CD4-positive, alpha-beta T cell treated with Interleukin-12 subunit alpha and Interleukin-12 subunit beta, for 1 hour (primary cell): Measurements from ENCODE around the gene RANBP17.
A peak's percentile ranks its signal among the peaks of the same experiment; 100 is the strongest.
"Not testable (repeated sequence)": the region's sequence is repeated elsewhere in the genome, so short reads cannot be mapped to it uniquely, and the experiment has no call there.

Experiments
- DNase-seq: peaks from one replicate; pipeline ENCODE4 v3.0.0-alpha.2; 2020

The RANBP17 gene

DNA sequence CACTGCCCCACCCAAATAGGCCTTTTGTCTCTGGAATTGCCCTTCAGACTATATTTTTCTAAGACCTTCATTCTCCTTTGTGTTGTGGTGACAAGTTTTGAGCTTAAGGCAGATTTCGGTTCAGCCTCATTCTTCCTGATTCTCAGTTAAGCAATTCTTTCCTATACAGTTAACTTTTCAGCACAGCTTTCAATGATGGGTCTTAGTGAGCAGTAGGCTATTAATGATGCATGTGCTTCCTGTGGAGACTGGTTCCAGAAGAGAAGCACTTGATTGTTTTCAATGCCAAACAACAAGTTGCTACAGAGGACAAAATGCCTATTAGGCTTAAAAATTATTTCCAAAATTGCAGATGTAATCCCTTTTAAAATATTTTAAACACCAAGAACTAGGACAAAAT, 399.5 kb downstream of the RANBP17 start:
- no peak for DNase-seq

DNA sequence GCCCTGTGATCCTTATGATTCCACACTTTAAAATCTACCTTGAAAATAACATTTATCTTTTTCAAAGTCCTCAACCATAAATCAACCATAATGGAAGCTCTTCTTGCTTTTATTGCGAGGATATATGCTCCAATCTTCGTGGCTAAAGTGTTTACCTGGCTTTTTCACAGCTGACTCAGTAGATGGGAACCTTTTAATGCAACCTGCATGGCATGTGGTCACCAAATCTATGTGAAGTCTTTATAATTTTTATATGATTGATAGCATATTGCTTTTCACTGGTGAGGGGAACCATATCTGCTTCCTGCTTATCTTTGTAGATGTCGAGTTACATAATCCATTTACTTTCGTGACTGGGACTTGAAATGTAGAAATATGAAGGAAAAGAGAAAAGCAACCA, 400.1 kb downstream of the RANBP17 start:
- DNase-seq = no peak

DNA sequence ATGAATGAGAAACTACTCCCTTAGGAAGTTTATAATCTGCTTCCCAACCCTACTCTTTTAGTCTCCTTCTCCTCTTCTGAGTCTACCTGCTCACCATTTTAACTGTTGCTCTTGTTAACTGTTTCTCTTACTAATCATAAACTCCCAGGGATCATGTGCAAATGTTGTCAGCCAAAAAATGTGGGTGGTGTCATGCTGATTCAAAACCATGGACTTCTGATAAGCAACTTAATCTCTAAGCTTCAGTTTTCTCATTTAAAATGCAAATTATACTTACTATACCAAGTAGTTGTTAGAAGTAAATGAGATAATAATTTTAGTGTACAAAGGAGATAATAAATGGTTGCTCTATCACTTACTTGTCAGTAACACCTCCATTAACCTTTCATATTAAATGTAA, 401.4 kb downstream of the RANBP17 start:
- DNase-seq = no peak

DNA sequence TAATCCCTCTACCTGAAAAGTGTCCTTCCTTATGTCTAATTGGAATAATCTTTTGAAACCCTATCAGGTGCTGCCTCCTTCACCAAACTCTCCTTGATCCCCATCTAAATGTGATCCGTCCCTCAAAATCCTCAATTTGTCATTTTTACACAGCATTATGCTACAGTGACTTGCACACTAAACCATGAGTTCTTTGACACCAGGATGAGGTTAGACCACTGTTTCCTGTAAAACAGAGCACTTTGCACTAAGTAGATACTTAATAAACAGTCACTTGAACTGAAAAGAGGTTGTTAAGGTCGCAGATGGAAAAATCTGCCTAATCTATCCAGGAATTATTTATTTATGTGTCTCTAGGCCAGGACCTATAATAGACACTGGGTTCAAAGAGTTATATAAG, 403.0 kb downstream of the RANBP17 start:
- DNase-seq = peak; percentile 13

DNA sequence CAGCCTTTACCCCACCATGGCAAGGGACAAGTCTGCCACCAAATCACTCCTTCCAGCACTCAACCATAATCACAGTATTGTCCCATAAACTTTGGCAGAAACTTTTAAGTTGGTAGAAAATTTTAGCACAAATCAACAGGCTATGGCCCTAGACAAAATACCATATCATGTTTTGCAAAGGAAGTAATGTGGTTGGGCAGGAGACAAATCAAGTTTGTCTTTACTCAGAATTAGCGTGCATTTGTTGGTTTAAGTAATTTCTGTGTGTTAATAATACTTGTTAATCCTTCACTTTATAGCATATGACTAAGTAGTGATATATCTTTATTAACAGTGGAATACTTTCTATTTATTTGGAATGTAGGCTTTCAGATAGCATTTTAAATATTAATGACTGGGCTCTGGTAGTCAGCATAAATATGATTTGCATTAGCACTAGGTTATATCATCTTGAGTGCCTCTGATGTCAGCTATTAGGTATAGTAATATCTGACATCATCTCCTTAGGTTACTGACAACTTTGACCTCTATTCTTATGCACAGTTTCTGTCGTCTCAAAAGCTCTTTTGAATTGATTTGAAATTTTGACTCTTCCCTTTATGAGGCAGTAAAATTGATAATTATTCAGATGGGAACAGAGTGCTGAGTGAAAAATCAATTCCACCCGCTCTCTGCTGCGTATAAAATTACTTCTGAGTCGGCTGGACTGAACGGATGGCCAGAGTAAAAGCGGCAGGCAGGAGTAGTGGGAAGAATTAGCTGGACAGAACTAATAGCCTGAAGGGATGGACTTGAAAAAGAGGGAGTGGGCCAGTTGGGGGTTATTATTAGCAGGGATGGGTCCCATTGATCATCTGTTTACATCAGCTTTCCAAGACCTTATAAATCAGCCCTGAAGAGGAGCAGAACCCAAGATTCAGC, 407.1 kb downstream of the RANBP17 start:
- no peak for DNase-seq

DNA sequence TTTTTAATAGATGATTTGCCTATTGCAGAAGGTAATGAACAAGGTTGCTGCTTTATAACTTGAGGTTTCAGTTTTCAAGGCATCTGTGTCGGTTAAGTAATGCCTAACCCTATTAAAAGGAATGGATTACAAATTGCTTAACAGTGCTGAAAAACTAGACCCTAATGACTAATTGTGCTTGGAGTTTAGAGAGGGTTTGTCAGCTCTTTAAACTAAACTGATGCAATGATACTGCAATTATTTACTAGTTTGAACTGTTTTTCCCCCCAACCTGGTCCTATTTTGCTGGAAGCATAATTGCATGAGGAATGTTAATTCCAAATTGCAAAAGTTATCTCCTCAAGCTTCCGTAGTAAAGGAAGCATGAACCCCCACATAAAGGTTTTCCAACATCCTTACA, 407.9 kb downstream of the RANBP17 start:
- no peak for DNase-seq

DNA sequence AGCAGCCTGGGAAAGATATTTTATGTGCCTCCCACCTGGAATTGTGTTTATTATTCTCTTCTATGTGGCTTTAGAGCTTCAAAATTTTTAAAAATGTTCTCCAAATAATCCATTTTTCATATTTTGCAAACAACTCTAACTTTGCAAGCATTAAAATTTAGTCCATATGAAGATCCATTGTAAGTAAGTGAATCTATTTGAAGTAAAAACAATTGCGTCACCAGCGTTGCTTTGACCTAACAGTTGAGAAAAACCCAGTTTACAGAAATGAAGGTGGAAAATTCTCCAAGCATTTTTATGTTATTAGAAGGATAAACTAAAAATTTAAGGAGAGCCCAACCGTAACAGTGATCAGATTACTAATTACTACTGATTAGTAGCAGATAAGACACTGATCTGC, 408.3 kb downstream of the RANBP17 start:
- DNase-seq = no peak

DNA sequence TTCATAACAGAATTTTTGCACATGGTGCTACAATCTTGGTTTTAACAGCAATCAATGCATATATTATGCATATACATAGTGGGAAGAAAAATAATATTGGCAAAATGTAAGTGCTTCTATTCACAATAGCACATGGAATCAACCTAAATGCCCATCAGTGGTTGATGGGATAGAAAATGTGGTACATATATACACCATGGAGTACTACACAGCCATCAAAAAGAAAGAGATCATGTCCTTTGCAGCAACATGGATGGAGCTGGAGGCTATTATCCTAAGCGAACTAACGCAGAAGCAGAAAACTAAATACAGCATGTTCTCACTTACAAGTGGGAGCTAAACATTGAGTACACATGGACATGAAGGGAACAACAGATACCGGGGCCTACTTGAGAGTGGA, 410.0 kb downstream of the RANBP17 start:
- no peak for DNase-seq

DNA sequence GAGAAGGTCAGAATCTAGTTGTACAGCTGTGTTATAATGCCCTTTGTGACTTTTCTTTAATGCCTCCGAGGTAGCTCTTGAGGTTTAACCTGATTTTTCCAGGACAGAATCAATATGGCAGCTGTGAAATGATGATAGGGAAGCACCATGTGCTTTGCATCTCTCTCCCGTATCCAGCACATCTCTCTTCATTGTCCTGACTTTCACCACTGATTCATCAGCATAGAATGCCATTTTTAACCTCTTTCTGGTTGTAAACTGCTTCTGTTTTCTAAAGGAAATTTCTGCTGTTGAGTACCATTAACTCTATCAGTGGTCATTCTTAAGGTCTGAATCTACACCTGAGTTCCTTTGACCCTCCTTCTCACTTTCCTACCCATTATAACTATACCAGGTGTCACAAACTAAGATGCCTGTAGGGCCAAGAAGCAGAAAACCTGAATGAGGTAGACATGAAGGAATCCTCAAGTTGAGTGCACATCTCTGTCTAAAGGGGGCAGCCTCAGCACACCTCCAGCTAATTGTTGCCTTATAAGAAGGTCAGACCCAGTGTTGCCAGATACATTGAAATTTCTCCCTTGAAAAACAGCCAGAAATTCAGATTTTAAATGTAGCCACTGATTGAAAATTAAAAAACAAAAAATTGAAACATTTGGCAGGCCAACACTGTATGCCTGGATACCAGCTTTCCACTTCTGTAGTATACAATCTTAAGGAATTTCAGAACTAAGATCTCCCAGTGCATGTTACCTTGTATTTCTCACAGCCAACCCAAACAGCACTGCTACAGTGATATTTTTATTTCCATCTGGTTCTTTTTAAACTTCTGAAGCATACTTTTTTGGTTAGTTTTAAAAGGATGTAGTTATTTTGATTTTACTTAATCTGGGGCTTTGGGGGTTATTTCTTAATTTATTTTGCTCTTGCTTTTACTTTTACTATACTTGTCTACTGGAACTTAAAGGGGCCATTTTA, 411.5 kb downstream of the RANBP17 start:
- peak; percentile 3 for DNase-seq

DNA sequence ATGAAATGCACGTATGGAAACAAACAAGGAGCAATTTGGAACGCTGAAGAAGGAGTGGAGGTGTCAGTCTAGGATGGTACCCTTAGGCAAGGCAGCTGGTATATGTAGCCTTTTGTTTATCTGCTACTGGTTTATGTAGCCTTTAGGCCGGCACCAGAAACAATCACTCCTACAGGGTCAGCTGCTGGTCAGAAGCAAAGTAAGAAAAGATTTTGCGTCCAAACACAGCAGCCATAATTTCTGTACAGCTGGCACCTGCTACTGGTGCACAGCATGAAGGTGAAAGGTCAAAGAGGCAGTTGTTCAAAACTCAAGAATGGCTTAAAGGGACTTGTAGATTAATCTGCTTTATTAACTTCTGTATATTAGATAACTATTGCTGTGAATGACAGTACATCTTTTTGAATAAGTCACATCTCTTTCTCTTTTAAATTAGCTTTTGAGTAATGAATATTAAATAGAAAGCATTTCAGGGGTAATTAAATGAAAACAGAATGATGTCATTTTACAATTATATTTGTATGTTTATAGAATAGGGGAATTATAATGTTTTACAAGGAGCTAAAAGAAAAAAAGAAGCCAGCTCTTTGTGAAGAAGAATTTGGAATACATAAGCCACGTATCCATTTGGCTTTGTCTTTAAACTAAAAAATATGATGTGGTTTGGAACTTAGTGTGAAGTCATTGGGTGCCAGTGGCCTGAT, 414.2 kb downstream of the RANBP17 start:
- DNase-seq = no peak

DNA sequence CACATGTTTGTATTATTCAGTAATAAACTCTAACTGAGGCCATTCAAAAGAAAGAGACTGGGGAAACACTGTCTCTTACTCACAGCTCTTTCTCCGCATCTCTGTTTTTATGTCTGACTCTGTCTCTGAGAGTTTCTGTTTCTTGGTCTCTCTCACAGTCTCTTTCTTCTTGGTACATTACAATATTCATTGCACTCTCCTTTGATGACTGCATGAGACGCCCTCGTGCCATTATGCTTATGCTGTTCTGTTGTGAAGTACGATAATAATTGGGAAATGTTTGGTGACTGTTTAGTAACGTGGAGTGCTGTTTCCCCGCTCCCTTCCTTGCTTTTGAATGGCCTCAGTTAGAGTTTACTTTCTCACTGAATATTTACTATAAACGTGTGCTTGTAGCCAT, 421.9 kb downstream of the RANBP17 start:
- no peak for DNase-seq

DNA sequence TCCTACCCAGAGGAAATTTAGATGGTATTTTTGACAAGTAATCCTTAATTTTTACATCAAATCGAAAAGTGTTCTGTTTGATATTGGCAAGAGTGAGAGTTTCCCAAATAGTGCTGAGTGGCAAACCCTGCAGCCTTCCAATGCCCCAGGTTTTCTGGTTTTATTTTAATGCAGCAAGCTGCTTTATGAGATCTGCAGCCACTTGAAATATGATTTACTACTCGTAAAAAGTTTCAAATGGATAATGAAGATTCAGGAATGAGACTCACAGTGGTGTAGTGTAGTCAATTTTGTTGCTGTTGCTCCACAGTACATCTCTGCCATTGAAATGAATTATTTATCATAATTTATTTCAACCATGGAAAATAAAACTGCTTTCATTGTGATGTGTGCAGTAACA, 423.6 kb downstream of the RANBP17 start:
- no peak for DNase-seq

DNA sequence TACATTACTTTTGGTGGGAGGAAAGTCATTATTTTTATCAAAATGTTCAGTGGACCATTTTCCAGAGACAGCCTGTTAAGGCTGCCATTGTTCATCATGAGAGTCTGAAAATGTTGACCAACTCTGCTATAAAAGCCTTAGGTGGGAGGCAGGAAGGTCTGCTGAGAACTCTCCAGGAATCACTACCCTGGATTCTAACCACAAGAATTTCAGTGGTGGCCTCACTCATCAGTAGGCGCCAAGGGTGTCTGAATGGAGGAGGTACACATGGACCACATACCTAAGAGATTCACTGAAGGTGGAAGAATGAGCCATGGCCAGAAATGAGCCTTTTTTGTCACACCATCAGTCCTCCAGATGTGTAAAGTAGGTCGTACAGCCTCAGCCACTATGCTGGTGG, 426.2 kb downstream of the RANBP17 start:
- no peak for DNase-seq

DNA sequence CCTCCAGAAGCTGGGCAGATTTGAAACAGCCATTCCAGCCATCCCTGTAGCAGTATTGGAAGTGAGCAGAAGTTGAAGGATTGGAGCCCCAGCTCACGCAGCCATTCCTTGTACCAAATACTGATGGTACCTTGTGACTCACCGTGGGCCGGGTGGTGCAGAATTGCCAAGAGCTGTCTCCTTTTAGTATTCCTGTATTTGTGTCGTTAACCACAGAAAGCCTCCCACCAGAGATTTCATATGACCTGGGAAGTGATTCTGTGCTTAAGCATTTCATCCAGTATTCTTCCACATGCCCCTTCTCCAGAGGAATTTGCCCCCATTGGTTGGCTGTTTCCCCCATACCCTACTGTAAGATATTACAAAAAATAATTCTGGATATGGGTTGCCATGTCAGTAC, 429.6 kb downstream of the RANBP17 start:
- DNase-seq = no peak

DNA sequence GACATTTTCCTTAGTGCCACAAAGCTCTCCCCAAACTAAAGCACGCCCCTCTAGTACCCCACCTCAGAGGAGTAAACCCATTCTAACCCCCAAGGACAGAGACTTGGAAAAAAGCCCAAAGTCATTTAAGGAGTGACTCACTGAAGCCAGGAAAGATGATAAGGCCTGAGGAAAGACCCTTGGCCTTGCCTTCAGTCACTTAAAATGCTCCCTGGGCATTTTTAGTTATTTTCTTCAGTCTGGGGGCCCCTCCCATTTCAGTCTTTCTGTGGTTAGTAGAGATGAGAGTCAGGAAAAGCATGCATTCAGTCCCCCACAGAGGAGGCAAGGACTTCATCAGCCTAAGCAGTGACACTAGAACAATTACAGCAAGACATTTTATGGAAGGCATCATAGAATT, 433.5 kb downstream of the RANBP17 start:
- DNase-seq = no peak

DNA sequence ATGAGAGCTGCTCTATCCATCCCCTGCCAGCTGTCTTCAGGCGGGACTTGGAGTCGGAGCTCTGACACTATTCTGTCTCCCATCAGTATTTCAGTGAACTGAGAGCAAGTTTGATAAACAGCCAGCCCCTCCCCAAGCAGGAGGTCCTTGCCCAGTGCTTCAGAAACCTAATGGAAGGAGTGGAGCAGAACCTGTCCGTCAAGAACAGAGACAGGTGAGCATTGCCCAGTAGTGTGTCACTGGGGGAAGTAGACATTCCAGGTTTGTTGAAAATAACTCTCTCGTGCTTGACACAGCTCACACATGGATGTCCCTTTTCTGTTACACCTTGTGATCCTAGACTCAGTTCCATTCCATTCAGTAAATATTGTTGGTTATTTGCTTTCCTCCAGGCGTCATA, 434.0 kb downstream of the RANBP17 start:
- DNase-seq = no peak

DNA sequence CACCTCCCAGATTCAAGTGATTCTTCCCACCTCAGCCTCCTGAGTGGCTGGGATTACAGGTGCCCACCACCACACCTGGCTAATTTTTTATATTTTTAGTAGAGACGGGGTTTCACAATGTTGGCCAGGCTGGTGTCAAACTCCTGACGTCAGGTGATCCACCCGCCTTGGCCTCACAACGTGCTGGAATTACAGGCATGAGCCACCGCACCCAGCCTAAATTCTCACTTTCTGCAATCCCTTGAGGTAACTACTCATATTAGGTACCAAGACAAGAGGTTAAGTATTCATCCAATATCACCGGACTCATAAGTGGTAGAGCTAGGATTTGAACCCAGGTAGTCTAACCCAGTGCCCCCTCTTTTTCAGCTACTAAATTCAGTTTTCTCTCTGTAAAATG, 436.1 kb downstream of the RANBP17 start:
- DNase-seq = not testable (repeated sequence)

DNA sequence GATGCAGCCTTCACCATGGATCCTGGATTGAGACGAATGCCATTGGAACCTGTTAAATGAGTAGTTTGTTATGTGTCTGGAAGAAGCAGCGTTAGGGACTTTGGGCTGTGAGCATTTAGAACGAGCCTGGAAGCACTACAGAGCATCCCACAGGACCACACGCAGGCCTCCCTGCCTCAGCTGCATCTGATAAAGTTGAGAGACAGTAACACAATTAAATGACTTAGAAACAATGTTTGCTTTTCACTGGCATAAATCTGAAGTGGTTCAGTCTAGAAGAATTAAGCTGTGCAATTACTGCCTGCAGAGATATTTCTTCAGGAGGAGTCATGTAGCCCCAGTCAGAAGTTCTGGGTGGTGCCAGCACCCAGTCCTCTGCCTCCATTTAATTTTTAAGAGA, 437.4 kb downstream of the RANBP17 start:
- no peak for DNase-seq

DNA sequence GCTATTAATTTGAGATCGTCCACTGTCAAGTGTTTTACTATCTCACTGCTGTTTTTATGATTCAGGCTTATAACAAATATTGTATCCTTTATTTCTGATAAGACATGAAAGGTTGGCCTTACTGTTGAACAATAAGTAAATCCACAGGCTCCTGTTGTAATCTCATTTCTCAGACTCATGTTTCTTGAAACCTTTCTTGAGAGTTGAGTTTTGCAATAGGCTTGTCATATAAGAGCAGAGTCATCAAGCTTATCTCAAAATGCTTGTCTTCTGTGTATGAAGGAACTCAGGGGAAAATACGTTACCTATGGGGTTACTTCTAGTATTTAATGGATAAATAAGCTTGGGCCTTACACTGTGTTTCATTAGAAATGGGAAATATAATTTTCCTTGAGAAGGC, 438.0 kb downstream of the RANBP17 start:
- no peak for DNase-seq

DNA sequence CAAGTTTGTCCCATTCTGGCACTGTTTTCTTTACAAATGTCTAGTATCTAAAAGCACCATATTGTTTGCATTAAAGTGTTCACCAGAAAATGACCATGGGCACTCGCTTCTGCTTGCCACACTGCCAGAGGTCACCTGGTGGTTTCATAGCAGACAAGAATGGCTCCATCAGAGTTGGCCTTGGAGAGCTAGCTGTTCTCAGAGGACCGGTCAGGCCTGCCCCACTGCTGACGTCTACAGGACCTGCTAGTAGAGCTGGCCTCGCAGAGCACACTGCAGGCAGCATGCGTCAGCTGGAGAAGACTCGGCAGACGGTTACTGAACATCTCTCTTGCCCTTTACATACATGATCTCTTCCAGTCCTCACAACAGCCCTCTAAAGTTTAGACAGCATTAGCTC, 438.5 kb downstream of the RANBP17 start:
- DNase-seq = no peak

DNA sequence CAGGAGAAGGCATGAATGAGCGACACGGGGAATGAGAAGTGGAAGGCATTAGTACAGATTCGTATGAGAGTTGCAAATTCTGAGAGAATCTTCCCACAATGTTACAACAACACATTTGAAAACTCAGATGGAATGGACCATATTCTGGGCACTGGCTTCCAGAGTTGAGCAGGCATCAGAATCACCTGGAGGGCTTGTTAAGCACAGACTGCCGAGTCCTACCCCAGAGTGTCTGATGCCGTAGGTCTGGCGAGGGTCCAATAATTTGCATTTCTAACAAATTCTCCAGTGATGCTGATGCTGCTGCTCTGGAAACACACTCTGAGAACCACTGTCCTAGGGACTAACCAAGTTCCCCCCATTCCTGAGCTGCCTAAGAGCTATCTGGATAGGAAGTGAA, 444.3 kb downstream of the RANBP17 start:
- DNase-seq = no peak

DNA sequence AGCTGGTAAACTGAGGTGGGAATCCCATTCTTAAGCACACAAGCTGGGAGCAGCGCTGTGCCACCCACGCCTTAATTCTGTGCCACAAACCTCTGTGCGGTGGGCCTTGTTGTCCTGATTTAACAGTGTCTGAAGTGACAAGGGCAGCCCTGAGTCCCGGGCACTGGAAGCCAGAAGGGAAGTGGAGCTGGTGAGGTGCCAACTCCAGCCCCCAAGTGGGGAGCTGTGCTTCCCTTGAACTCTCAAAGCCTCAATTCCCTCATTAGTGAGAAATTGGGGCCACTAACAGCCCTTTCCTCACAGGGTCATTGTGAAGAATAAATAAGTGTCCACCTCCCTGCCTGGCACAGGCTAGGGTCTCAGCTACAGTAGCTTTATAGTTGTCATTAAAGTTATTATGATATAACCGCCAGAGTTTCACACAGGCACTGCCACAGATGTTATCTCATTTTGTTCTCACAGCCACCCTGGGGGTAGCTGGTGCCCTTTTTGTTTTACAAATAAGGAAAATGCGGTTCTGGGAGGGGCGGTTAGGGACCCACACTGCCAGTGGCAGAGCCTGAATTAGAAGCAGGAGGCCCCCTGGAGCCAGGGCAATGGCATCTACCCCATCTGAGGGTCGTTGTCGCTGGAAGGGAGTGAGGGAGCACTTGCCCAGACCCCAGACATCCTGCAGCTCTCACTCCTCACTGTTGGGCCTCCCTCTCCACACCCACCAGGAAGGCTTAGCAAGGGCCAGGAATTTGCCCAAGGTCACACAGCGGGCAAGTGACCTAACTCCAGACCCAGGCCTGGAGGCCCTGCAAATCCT, 445.2 kb downstream of the RANBP17 start:
- DNase-seq = no peak
